ENCODE results near the gene PDE2A.

Gene PDE2A

GRCh38 chr11:72693271-72693968 lies 19.2 kb upstream of the PDE2A start:
- TF ChIP-seq CTCF (IDR thresholded peaks at IDR 0.05; ENCODE audit: low read depth, low read length): peak; percentile 3
- H3K4me3 ChIP-seq (ENCODE audit: low read depth, low read length): no peak overlapping the region
- in situ Hi-C loops (cut with HindIII; ENCODE audit: low sequenced_read_pairs): no loop called here
- no peak for DNase-seq (ENCODE audit: low read depth, low spot score)

- no peak for DNase-seq (ENCODE audit: low read depth, low spot score)
- no peak for TF ChIP-seq CTCF (IDR thresholded peaks at IDR 0.05; ENCODE audit: low read depth, low read length)
- in situ Hi-C loops (cut with HindIII; ENCODE audit: low sequenced_read_pairs): no loop called here
- H3K4me3 ChIP-seq (ENCODE audit: low read depth, low read length): no peak overlapping the region
These were observed 18.4 kb upstream of the PDE2A start for GRCh38 chr11:72692498-72693237.

GRCh38 chr11:72690166-72690565 lies 15.9 kb upstream of the PDE2A start:
- in situ Hi-C loops (cut with HindIII; ENCODE audit: low sequenced_read_pairs): no loop called here
- DNase-seq (ENCODE audit: low read depth, low spot score): no peak
- no peak overlapping the region for H3K4me3 ChIP-seq (ENCODE audit: low read depth, low read length)
- no peak for TF ChIP-seq CTCF (IDR thresholded peaks at IDR 0.05; ENCODE audit: low read depth, low read length)

- no peak overlapping the region for H3K4me3 ChIP-seq (ENCODE audit: low read depth, low read length)
- in situ Hi-C loops (cut with HindIII; ENCODE audit: low sequenced_read_pairs): no loop called here
- no peak for TF ChIP-seq CTCF (IDR thresholded peaks at IDR 0.05; ENCODE audit: low read depth, low read length)
- DNase-seq (ENCODE audit: low read depth, low spot score): no peak
These were observed 14.7 kb upstream of the PDE2A start for GRCh38 chr11:72688929-72689328.

- no peak for TF ChIP-seq CTCF (IDR thresholded peaks at IDR 0.05; ENCODE audit: low read depth, low read length)
- no peak for DNase-seq (ENCODE audit: low read depth, low spot score)
- in situ Hi-C loops (cut with HindIII; ENCODE audit: low sequenced_read_pairs): no loop called here
- no peak overlapping the region for H3K4me3 ChIP-seq (ENCODE audit: low read depth, low read length)
These were observed 14.3 kb upstream of the PDE2A start for GRCh38 chr11:72688486-72688885.

- in situ Hi-C loops (cut with HindIII; ENCODE audit: low sequenced_read_pairs): no loop called here
- H3K4me3 ChIP-seq (ENCODE audit: low read depth, low read length): no peak overlapping the region
- no peak for DNase-seq (ENCODE audit: low read depth, low spot score)
- TF ChIP-seq CTCF (IDR thresholded peaks at IDR 0.05; ENCODE audit: low read depth, low read length): no peak
These were observed 13.1 kb upstream of the PDE2A start for GRCh38 chr11:72687326-72687725.

All from astrocyte of the spinal cord (primary cell).